ENCODE data around the gene LRRC36. TPM values are rescaled to one million over a fixed set of nuclear protein-coding genes. Genes with fewer than 3 reads are reported as not detected.

LRRC36 gene
- total and polyA plus RNA-seq, 2 of the 8 experiments (the other 6 are each of a cell fraction or from before 2014, with no cell fraction given), result 0.15 TPM; not detected in 1

DNA sequence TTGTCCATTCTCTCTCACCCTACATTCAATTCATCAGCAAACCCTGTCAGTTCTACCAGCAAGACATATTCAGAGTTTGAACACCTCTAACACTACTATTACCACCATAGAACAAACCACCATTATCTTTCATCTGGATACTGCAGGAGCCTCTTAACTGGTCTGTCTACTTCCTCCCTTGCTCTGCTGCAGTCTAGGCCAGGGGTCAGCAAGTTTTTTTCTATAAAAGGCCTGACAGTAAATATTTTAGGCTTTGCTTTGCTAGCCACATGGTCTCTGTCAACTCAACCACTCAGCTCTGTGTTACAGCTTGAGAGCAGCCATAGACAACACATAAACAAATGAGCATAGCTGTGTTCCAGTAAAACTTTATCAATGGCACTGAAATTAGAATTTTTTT is 13.9 kb upstream of the LRRC36 start:
- H3K27ac ChIP-seq (ENCODE audit: low read depth, low read length), result no peak overlapping the region
- no peak overlapping the region for H2BK15ac ChIP-seq (ENCODE audit: low read length)
- no peak overlapping the region for H4K91ac ChIP-seq (replicated peaks; ENCODE audit: insufficient read length, low read length)
- no peaks in the 10 kb centered on the region for H3K79me1 ChIP-seq (ENCODE audit: low read depth, low read length)
- no peaks in the 10 kb centered on the region; the same call in 1 of the 2 replicates for H3K23me2 ChIP-seq (ENCODE audit: low read depth, low read length)
- no peak overlapping the region for H3K23ac ChIP-seq (ENCODE audit: insufficient read length)
- POLR2A ChIA-PET (ENCODE audit: partially characterized antibody), result no interaction called here
- no peak overlapping the region for H2AFZ ChIP-seq (ENCODE audit: low read length)
- H3K79me2 ChIP-seq (ENCODE audit: control insufficient read depth in 1 of 2, insufficient read depth in 2 of 2, low read length in 2 of 2), result no peaks in the 10 kb centered on the region
- TF ChIP-seq SIX5 (IDR thresholded peaks at IDR 0.05; ENCODE audit: low read depth, low read length), result no peak
- TF ChIP-seq JUND (IDR thresholded peaks at IDR 0.05; ENCODE audit: low read length), result no peak
- TF ChIP-seq TAF7 (optimal IDR thresholded peaks at IDR 0.05; ENCODE audit: borderline replicate concordance, low read depth, low read length), result no peak
- TF ChIP-seq POLR2AphosphoS5 (IDR thresholded peaks at IDR 0.05; ENCODE audit: low read depth, low read length), result no peak
- no peak for TF ChIP-seq NANOG (IDR thresholded peaks at IDR 0.05; ENCODE audit: insufficient read depth, low read depth, low read length, poor library complexity, severe bottlenecking)
- TF ChIP-seq PHF8 (conservative IDR thresholded peaks at IDR 0.05; ENCODE audit: low read depth, low read length), result no peak
- no peak for TF ChIP-seq YY1 (IDR thresholded peaks at IDR 0.05; ENCODE audit: low read depth, low read length)
- TF ChIP-seq EZH2 (IDR thresholded peaks at IDR 0.05; ENCODE audit: low read depth, low read length, severe bottlenecking), result no peak
- no peak for TF ChIP-seq RAD21 (IDR thresholded peaks at IDR 0.05 in 1 of 2, conservative IDR thresholded peaks at IDR 0.05 in 1 of 2; ENCODE audit: low read depth in 2 of 2, low read length in 2 of 2)
- TF ChIP-seq CHD2 (IDR thresholded peaks at IDR 0.05; ENCODE audit: low read length), result no peak
- TF ChIP-seq ZNF274 (IDR thresholded peaks at IDR 0.05; ENCODE audit: borderline replicate concordance, extremely low read depth, low read length), result no peak
- H2BK12ac ChIP-seq (ENCODE audit: low read depth, low read length), result no peak overlapping the region
- no peak overlapping the region for H3K4ac ChIP-seq (replicated peaks; ENCODE audit: insufficient read length, low read depth, low read length)
- no peak overlapping the region for H2BK5ac ChIP-seq (ENCODE audit: low read depth, low read length)
- H3K27me3 ChIP-seq (replicated peaks in 1 of 4; ENCODE audit: control insufficient read depth in 3 of 4, extremely low read depth in 1 of 4, insufficient read depth in 3 of 4, low read length in 3 of 4), result no peaks in the 10 kb centered on the region
- H4K20me1 ChIP-seq (replicated peaks in 1 of 2; ENCODE audit: control insufficient read depth in 1 of 2, insufficient read depth in 2 of 2, low read length in 2 of 2), result no peaks in the 10 kb centered on the region
- FAIRE-seq (no peak), DNase-seq (ENCODE audit: low read depth in 1 of 2, low spot score in 2 of 2) (no peak)
- H3K9me3 ChIP-seq (ENCODE audit: insufficient read depth in 2 of 2, low read depth in 1 of 2, low read length in 1 of 2), result no peaks in the 10 kb centered on the region
- H3K4me1 ChIP-seq (replicated peaks in 1 of 4; ENCODE audit: control insufficient read depth in 3 of 4, insufficient read depth in 4 of 4, low read length in 3 of 4), result no peaks in the 10 kb centered on the region
- H3K18ac ChIP-seq (ENCODE audit: extremely low read depth, low read length), result no peak overlapping the region
- H3K14ac ChIP-seq (ENCODE audit: insufficient read length), result no peak overlapping the region
- H4K5ac ChIP-seq (ENCODE audit: insufficient read length, low read depth, low read length), result no peak overlapping the region
- H4K8ac ChIP-seq (ENCODE audit: extremely low read depth, insufficient read depth, low read length), result no peak overlapping the region
- no peak overlapping the region for H2AK5ac ChIP-seq (ENCODE audit: low read depth, low read length)
- CTCF ChIA-PET (ENCODE audit: partially characterized antibody), result interaction anchor here (0.6 to 2.0 kb wide), 8 partner anchors 26 to 132 kb away, joined by 3 to 8 read pairs (median 3); no protein-coding TSS in a partner anchor
- no peak overlapping the region for H3K4me3 ChIP-seq (ENCODE audit: extremely low read depth in 1 of 4, insufficient read depth in 2 of 4, low read depth in 3 of 4, low read length in 4 of 4)
- no peak overlapping the region for H2BK20ac ChIP-seq (ENCODE audit: low read length)
- no peak overlapping the region for H3K9ac ChIP-seq (replicated peaks in 1 of 4; ENCODE audit: extremely low read depth in 1 of 4, low read depth in 3 of 4, low read length in 3 of 4)
- no peaks in the 10 kb centered on the region for H3K36me3 ChIP-seq (ENCODE audit: control insufficient read depth in 2 of 4, insufficient read depth in 4 of 4, low read length in 3 of 4)
- H3K4me2 ChIP-seq (ENCODE audit: insufficient read depth in 1 of 2, low read depth in 2 of 2, low read length in 2 of 2), result no peak overlapping the region
- no peak overlapping the region for H3K56ac ChIP-seq (replicated peaks; ENCODE audit: insufficient read length, low read depth, low read length)
- H2BK120ac ChIP-seq (replicated peaks; ENCODE audit: low read depth, low read length), result no peak overlapping the region
